Measurements from ENCODE around the gene PSRC1.

GRCh38 chr1:109315288-109315687 lies 32.3 kb upstream of the PSRC1 start:
- TF ChIP-seq CTCF (conservative IDR thresholded peaks at IDR 0.05; ENCODE audit: low read length) = no peak
- no peak for TF ChIP-seq EZH2phosphoT487 (IDR thresholded peaks at IDR 0.05; ENCODE audit: borderline replicate concordance, low read depth, low read length)

All from OCI-LY7 (cell line).